Sigmoid colon (tissue), 4 donors: ENCODE data around the gene TNK2.

ENCODE experiments used
- CTCF ChIP-seq, 4 experiments: fragments of 450-650 bp in 3 of 4; fragments of 200-600 bp in 1 of 4; IDR thresholded peaks; one replicate each; pipeline ENCODE4 v1.5.1; 2016 to 2019; ENCODE audit warnings: antibody characterized with exemption in 4 of 4, mild to moderate bottlenecking in 3 of 4, moderate library complexity in 2 of 4
- POLR2AphosphoS5 ChIP-seq, 4 donors: sonication (generic); formaldehyde crosslinking; IDR thresholded peaks; one replicate each; pipeline ENCODE4 v1.6.1; 2017; ENCODE audit warnings: antibody characterized with exemption in 4 of 4

- TF ChIP-seq CTCF (IDR thresholded peaks at IDR 0.05) (no peak), POLR2AphosphoS5 (IDR thresholded peaks at IDR 0.05) (no peak)
Measured at GRCh38 chr3:195878424-195879274, 29.7 kb downstream of the TNK2 start.
